Measurements from ENCODE around the gene TMEM88.

GRCh38 chr17:7859028-7859427 is 4.2 kb downstream of the TMEM88 start:
- TF ChIP-seq POLR2A (IDR thresholded peaks at IDR 0.05) (no peak), CTCF (IDR thresholded peaks at IDR 0.05) (no peak)

Measured in testis (tissue), 2 donors.